Activated CD4-positive, alpha-beta T cell treated with anti-CD3 and anti-CD28 coated beads, Interleukin-2, amount 10 ng/mL, durations not matched to agents 24 days and 14 days (primary cell): Measurements from ENCODE around the gene FBXL7. TPM values are rescaled to one million over a fixed set of nuclear protein-coding genes. Genes with fewer than 3 reads are reported as not detected.
"Not testable (repeated sequence)": the region's sequence is repeated elsewhere in the genome, so short reads cannot be mapped to it uniquely, and the experiment has no call there.

Experiments used
- DNase-seq: peaks from one replicate; pipeline ENCODE4 v3.0.0; 2022
- H3K27ac Mint-ChIP-seq: one replicate; pipeline ENCODE4 v1.8.0; 2022; ENCODE audit warnings: mild to moderate bottlenecking, mixed read lengths
- H3K27me3 Mint-ChIP-seq: one replicate; pipeline ENCODE4 v1.8.0; 2022; ENCODE audit warnings: mixed read lengths
- H3K36me3 Mint-ChIP-seq: one replicate; pipeline ENCODE4 v1.8.0; 2022; ENCODE audit warnings: low read depth, mild to moderate bottlenecking, mixed read lengths
- H3K4me1 Mint-ChIP-seq: one replicate; pipeline ENCODE4 v1.8.0; 2021; ENCODE audit warnings: mixed read lengths
- H3K4me3 Mint-ChIP-seq: one replicate; pipeline ENCODE4 v1.8.0; 2022; ENCODE audit warnings: mild to moderate bottlenecking, moderate library complexity, mixed read lengths
- H3K9me3 Mint-ChIP-seq: one replicate; pipeline ENCODE4 v1.8.0; 2021; ENCODE audit warnings: mixed read lengths
- intact Hi-C: fragments of 100-400 bp; cut with micrococcal nuclease; formaldehyde crosslinking; loops from one replicate; pipeline ENCODE4 v1.15.1; 2023
- total RNA-seq: library from RNA; stranded (reverse); gene quantifications from 2 replicates; pipeline ENCODE4 v1.2.3, GENCODE V29; 2022

FBXL7 gene
- total RNA-seq, 1 donor from 2014 or later, result not detected

DNA sequence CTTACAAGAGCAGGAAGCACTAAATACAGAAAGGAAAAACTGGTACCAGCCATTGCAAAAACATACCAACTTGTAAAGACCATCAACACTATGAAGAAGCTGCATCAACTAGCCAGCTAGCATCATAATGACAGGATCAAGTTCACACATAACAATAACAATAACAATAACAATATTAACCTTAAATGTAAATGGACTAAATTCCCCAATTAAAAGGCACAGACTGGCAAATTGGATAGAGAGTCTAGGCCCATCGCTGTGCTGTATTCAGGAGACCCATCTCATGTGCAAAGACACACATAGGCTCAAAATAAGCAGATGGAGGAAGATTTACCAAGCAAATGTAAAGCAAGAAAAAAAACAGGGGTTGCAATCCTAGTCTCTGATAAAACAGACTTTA is 372.3 kb downstream of the FBXL7 start:
- not testable (repeated sequence) for H3K27ac Mint-ChIP-seq

DNA sequence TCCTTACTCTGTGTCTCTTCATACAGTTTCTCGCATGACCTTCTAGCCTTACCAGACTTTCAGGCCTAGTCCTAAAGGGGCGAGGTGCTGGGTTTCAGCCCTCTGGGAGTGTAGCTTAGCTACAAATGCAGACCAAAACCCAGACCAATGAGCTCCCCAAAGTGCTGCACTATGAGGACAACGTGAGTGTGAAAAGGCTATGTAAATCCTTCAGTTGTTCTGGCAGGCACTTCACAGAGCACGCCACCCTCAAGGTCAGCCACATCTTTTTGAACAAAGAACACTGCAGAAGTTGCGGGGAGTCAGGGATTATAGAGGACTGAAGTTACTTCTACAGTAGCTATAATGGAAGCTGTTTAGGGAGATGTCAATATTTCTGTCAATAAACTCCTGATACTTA is 377.9 kb downstream of the FBXL7 start:
- intact Hi-C loops, result no loop called here
- Mint-ChIP-seq H3K27me3 (no peaks in the 10 kb centered on the region), H3K27ac (no peak overlapping the region), H3K4me1 (no peaks in the 10 kb centered on the region), H3K4me3 (no peak overlapping the region), H3K9me3 (peaks cover 7% of the 10 kb centered on the region), H3K36me3 (no peaks in the 10 kb centered on the region)
- no peak for DNase-seq

More for the DNA sequence above, 372.3 kb downstream of the FBXL7 start:
- H3K36me3 Mint-ChIP-seq, H3K4me1 Mint-ChIP-seq, H3K4me3 Mint-ChIP-seq, H3K27me3 Mint-ChIP-seq, intact Hi-C loops, DNase-seq: not testable (repeated sequence)
- H3K9me3 Mint-ChIP-seq, result peaks cover 31% of the 10 kb centered on the region

DNA sequence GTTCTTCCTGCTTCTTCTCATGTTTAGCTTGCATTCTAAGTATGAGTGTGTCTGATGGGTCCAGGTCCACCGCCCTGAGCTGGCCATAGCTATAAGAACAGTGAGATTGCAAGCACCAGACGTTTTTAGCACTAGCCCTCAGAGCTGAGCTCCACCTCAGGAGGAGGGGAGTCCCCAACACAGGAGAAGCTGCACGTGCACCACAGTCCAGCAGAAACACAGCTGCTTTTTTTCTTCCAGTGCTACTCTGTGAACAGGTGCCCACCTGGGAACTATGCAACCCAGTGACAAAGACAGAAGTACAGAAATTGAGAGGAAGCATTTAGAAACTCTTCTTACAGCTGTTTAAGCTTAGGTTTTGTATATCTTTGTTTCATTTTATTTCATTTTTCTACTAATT is 380.2 kb downstream of the FBXL7 start:
- intact Hi-C loops, result no loop called here
- Mint-ChIP-seq H3K27me3 (no peaks in the 10 kb centered on the region), H3K4me3 (no peak overlapping the region)

DNA sequence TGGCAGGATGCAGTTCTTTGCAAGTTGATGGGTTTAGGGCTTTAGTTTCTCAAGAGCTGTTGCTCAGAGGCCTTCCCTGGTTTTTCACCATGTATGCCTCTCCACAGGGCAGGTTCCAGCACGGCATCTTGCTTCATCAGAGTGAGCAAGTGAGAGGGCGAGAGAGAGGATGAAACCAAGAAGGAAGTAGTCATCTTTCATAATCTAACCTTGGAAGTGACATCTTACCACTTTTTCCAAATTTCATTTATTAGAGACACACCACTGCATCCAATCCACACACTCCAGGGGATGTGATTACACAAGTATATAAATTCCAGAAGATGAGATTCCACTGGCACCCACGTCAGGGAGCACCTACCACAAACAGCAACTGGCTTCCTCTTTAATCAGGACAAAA is 385.2 kb downstream of the FBXL7 start:
- no peak for DNase-seq
- H3K36me3 Mint-ChIP-seq, result no peaks in the 10 kb centered on the region
- H3K4me1 Mint-ChIP-seq, result no peaks in the 10 kb centered on the region
- no peaks in the 10 kb centered on the region for H3K9me3 Mint-ChIP-seq
- no peak overlapping the region for H3K27ac Mint-ChIP-seq
- no peaks in the 10 kb centered on the region for H3K27me3 Mint-ChIP-seq
- H3K4me3 Mint-ChIP-seq, result no peak overlapping the region
- intact Hi-C loops, result no loop called here

More for the DNA sequence above, 380.2 kb downstream of the FBXL7 start:
- H3K4me1 Mint-ChIP-seq, result no peaks in the 10 kb centered on the region
- no peak for DNase-seq
- H3K36me3 Mint-ChIP-seq, result no peaks in the 10 kb centered on the region
- H3K9me3 Mint-ChIP-seq, result no peaks in the 10 kb centered on the region
- no peak overlapping the region for H3K27ac Mint-ChIP-seq

DNA sequence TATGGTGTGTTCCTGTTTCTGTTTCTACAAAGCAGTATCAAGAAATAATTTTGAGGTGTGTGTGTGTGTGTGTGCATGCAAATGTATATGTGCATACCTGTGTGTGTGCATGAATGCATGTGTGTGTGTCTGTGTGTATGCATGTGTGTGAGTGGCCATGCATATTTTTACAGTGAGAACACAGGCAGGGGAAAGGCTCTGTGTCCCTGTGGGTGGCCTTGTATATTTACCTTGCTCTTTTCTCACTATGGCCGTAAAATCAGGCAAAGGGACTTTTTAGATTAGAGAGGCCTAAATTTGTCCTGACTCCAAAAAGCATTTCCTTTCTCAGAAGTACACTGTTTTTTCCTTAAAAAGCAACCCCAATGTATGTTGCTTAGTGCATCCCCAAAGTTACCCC is 386.2 kb downstream of the FBXL7 start:
- H3K4me1 Mint-ChIP-seq, result no peaks in the 10 kb centered on the region
- intact Hi-C loops, result no loop called here
- H3K27ac Mint-ChIP-seq, result no peak overlapping the region
- no peaks in the 10 kb centered on the region for H3K27me3 Mint-ChIP-seq
- no peaks in the 10 kb centered on the region for H3K9me3 Mint-ChIP-seq
- no peak overlapping the region for H3K4me3 Mint-ChIP-seq
- DNase-seq, result no peak
- no peaks in the 10 kb centered on the region for H3K36me3 Mint-ChIP-seq

DNA sequence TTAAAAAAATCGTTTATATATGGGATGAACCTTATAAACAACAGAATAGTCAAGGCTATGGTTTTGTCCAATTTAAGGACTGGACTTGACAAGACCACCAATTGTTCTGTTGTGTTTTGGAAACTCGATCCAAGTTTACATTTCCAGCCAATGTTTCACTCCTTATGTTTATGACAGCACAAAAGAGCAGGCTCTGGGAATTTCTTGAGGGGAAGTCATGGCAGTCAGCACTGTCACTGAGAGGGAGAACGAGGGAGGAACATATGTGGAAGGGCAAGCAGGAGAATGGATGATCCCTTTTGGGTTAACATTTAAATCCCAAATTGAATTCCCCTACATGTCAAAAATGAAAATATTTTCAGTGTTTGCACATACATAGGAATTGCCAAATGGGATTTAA is 387.1 kb downstream of the FBXL7 start:
- no peak overlapping the region for H3K4me3 Mint-ChIP-seq
- no peaks in the 10 kb centered on the region for H3K9me3 Mint-ChIP-seq
- H3K27me3 Mint-ChIP-seq, result no peaks in the 10 kb centered on the region
- intact Hi-C loops, result no loop called here
- H3K27ac Mint-ChIP-seq, result no peak overlapping the region
- H3K4me1 Mint-ChIP-seq, result no peaks in the 10 kb centered on the region
- DNase-seq, result no peak
- no peaks in the 10 kb centered on the region for H3K36me3 Mint-ChIP-seq

DNA sequence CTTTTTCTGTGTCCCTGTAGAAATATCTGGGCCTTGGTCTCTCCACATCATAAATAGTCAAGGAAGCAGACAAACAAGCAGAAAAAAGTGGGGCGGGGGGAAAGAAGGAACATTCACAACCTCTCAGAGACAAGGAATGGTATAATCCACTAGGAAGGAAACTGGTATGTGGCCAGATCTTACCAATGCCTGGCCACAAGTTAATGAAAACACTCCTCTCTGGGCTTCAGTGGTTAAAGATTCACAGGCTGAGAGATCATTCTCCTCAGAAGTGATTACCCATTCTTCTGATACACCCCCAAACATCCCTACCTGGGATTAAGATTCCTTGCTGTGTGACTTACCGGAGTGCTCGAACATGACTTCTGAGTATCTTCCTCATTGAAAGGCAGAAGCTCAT is 389.0 kb downstream of the FBXL7 start:
- Mint-ChIP-seq H3K9me3 (no peaks in the 10 kb centered on the region), H3K27me3 (no peaks in the 10 kb centered on the region), H3K36me3 (no peaks in the 10 kb centered on the region), H3K4me3 (no peak overlapping the region), H3K4me1 (no peaks in the 10 kb centered on the region), H3K27ac (no peak overlapping the region)
- intact Hi-C loops, result no loop called here
- no peak for DNase-seq

DNA sequence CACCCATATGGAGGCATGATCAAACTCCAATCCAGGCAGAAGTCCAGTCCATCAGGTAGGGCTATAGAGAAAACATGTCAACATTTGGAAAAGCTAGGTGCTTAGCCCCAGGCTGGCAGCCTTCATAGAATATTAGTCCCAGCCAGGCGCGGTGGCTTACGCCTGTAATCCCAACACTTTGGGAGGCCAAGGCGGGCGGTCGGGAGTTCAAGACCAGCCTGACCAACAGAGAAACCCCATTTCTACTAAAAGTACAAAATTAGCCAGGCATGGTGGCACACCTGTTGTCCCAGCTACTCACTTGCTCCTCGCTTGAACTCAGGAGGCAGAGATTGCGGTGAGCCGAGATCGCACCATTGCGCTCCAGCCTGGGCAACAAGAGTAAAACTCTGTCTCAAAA is 393.9 kb downstream of the FBXL7 start:
- Mint-ChIP-seq H3K36me3 (no peaks in the 10 kb centered on the region), H3K9me3 (no peaks in the 10 kb centered on the region), H3K27me3 (no peaks in the 10 kb centered on the region), H3K27ac (no peak overlapping the region), H3K4me1 (no peaks in the 10 kb centered on the region), H3K4me3 (no peak overlapping the region)
- no peak for DNase-seq
- intact Hi-C loops, result no loop called here

DNA sequence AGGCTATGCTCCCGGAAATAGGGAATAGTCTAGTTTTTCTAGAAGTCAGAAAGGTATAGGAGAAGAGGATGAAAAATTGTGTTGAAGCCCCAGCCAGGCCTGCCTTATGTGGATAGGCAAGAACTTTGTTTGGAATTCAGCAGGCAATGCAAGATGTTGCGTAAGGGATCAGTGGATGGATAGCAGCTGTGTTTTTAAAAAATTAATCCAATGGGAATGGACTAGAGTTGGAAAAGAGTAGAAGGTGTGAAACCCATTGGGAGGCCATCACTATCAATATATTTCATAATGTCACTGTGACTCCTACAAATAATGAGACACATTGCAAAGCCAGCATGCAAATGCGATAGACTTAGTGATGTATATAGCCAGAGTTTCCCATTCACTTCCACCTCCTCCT is 397.7 kb downstream of the FBXL7 start:
- H3K9me3 Mint-ChIP-seq, result no peaks in the 10 kb centered on the region
- DNase-seq, result no peak
- H3K4me1 Mint-ChIP-seq, result no peaks in the 10 kb centered on the region
- H3K27me3 Mint-ChIP-seq, result no peaks in the 10 kb centered on the region
- no peak overlapping the region for H3K27ac Mint-ChIP-seq
- no peak overlapping the region for H3K4me3 Mint-ChIP-seq
- H3K36me3 Mint-ChIP-seq, result no peaks in the 10 kb centered on the region
- intact Hi-C loops, result no loop called here

DNA sequence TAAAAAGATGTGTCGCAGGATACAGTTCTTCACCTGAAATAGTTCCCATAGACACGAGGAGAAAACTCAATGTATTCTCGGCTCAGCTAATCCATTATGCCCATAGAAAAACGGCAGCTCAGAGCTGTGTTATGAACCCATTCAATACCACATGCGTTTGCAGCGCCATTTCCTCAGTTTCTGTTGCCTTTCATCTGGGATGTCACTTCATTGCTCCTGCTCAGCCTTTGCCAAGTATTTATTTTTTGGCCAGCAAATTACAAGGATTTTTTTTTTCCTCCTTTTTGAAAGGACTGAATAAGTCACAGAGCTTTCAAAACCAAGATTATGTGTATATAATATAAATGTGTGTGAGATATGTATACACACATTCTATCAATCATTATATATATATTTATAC is 398.7 kb downstream of the FBXL7 start:
- no peaks in the 10 kb centered on the region for H3K9me3 Mint-ChIP-seq
- H3K4me1 Mint-ChIP-seq, result no peaks in the 10 kb centered on the region
- H3K27ac Mint-ChIP-seq, result no peak overlapping the region
- intact Hi-C loops, result no loop called here
- H3K27me3 Mint-ChIP-seq, result no peaks in the 10 kb centered on the region
- no peaks in the 10 kb centered on the region for H3K36me3 Mint-ChIP-seq
- H3K4me3 Mint-ChIP-seq, result no peak overlapping the region
- DNase-seq, result no peak

DNA sequence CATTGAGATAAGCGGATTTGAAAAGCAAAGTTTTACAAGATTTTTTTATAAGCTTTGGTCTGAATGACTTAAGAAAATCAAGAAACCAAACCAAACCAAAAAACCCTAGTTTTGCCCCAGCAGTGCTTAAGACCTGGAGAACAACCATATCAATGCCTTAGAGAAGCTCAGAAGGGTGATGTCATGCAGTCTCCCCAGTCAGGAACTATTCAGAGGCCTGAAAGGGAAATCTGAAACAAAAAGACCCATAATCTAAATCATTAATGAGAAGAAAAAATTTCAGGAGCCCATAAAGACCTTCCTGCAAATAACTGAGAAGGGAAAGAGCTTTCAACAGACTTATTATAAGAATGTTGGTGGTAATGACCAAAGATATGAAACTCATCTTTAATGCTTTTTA is 399.5 kb downstream of the FBXL7 start:
- intact Hi-C loops, result no loop called here

DNA sequence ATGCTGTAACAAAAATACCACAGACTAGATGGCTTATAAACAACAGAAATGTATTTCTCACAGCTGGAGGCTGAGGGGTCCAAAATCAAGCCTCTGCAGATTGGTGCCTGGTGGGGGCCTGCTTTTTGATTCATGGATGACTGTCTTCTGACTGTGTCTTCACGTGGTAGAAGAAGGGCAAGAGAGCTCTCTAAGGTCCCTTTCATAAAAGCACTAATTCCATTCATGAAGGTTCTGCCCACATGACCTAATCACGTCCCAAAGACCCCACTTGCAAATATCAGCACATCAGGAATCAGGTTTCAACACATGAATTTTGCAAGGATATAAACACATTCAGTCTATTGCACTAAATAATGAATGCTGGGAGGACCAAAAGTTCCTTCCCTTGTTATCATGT is 401.2 kb downstream of the FBXL7 start:
- Mint-ChIP-seq H3K36me3 (no peaks in the 10 kb centered on the region), H3K27me3 (no peaks in the 10 kb centered on the region), H3K27ac (no peak overlapping the region), H3K9me3 (no peaks in the 10 kb centered on the region), H3K4me1 (no peaks in the 10 kb centered on the region), H3K4me3 (no peak overlapping the region)
- intact Hi-C loops, result no loop called here
- DNase-seq, result no peak

More for the DNA sequence above, 399.5 kb downstream of the FBXL7 start:
- no peak overlapping the region for H3K27ac Mint-ChIP-seq
- no peak for DNase-seq
- H3K4me1 Mint-ChIP-seq, result no peaks in the 10 kb centered on the region
- no peaks in the 10 kb centered on the region for H3K36me3 Mint-ChIP-seq
- no peaks in the 10 kb centered on the region for H3K9me3 Mint-ChIP-seq
- no peaks in the 10 kb centered on the region for H3K27me3 Mint-ChIP-seq
- no peak overlapping the region for H3K4me3 Mint-ChIP-seq

DNA sequence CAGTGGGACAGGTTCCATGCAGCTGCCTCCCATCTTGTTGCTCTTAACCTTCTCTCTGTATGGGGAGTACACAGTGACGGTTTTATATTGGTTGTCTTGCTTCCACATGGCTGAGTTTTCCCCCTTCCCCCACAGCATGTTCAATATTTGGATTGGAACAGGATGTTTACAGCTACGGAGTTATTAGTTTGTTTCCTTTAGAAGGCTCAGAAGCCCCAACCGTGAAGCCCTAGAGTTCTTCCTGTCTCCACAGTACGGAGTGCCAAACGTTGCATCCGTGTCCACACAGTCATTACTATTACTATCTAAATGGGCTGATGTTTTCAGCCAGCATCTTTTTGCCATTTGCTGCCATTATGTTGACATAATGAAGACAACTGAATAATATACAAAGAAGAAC is 402.1 kb downstream of the FBXL7 start:
- no peak for DNase-seq
- Mint-ChIP-seq H3K36me3 (no peaks in the 10 kb centered on the region), H3K27ac (no peak overlapping the region), H3K9me3 (no peaks in the 10 kb centered on the region), H3K4me3 (no peak overlapping the region), H3K4me1 (no peaks in the 10 kb centered on the region), H3K27me3 (no peaks in the 10 kb centered on the region)
- intact Hi-C loops, result no loop called here

DNA sequence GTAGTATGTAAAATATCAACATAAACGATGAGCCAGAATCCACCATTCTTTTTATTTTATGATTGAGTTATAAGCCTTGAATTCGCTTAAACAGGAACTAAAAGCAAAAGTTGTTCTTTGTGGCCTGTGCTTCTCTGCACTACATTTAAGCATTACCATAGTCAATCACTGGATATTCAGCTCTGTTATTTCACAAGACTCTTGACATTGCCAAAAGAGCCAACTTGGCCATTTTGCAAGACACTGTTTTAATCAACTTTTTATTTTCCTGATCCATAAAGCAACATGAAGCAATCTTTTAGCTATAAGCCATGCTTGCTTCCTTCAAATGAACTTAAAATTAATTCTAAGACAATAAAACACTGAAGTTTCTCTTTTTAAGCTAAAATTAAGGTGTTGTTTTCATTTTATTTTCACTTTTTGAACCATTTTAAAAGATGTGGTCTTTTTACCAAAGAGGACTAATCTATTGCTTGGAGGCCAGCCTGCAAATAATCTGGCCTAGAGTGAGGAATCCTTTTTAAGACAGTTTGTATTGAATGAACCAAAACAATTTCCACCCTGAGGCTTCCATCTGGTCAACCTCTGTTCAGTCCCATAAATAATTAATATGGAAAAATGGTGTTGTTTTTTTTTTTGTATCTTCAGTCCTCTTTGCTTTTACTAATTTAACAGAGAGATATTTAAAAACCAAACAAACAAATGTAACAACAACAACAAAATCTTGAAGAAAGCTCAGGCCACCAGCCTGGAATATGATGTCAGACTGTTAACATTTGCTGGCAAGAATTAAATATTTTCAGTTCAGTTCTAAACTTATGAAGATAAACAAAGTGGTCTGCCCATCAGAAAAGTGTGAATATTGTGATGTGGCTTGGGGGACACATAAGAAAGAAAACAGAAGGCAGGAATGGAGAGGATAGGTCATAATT is 405.2 kb downstream of the FBXL7 start:
- Mint-ChIP-seq H3K9me3 (no peaks in the 10 kb centered on the region), H3K36me3 (no peaks in the 10 kb centered on the region), H3K4me3 (no peak overlapping the region), H3K4me1 (no peaks in the 10 kb centered on the region), H3K27me3 (no peaks in the 10 kb centered on the region), H3K27ac (no peak overlapping the region)
- intact Hi-C loops, result no loop called here
- no peak for DNase-seq

DNA sequence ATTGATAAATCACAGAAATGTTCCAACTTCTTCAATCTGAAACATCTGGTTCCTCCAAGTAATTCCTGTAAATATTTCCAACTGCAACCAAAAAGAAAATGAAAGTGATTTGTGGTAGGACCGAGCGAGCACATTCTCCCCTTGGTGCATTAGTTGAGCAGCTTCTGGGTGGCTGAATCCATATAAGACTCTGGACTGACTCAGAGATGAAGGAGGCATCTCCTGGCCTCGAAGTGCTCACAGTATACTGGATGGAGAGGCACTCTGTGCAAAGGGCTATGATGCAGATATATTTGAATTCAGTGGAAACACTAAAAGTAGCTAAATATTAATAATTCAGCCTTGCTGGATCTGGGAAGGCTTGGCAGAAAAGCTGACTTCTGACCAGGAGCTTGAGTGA is 414.7 kb downstream of the FBXL7 start:
- H3K4me3 Mint-ChIP-seq, result no peak overlapping the region
- no peaks in the 10 kb centered on the region for H3K36me3 Mint-ChIP-seq
- no peak for DNase-seq
- peaks cover 3% of the 10 kb centered on the region for H3K9me3 Mint-ChIP-seq
- intact Hi-C loops, result no loop called here
- no peaks in the 10 kb centered on the region for H3K4me1 Mint-ChIP-seq
- H3K27me3 Mint-ChIP-seq, result no peaks in the 10 kb centered on the region
- no peak overlapping the region for H3K27ac Mint-ChIP-seq
